ENCODE data around the gene HNRNPA3.
"Not testable (repeated sequence)": the region's sequence is repeated elsewhere in the genome, so short reads cannot be mapped to it uniquely, and the experiment has no call there.

HNRNPA3 gene

GRCh38 chr2:177211576-177212105 lies 953 bp upstream of the HNRNPA3 start:
- peak overlapping the region; percentile 62 for H3K4me3 ChIP-seq (ENCODE audit: low read length)
- TF ChIP-seq, protein P1, sequence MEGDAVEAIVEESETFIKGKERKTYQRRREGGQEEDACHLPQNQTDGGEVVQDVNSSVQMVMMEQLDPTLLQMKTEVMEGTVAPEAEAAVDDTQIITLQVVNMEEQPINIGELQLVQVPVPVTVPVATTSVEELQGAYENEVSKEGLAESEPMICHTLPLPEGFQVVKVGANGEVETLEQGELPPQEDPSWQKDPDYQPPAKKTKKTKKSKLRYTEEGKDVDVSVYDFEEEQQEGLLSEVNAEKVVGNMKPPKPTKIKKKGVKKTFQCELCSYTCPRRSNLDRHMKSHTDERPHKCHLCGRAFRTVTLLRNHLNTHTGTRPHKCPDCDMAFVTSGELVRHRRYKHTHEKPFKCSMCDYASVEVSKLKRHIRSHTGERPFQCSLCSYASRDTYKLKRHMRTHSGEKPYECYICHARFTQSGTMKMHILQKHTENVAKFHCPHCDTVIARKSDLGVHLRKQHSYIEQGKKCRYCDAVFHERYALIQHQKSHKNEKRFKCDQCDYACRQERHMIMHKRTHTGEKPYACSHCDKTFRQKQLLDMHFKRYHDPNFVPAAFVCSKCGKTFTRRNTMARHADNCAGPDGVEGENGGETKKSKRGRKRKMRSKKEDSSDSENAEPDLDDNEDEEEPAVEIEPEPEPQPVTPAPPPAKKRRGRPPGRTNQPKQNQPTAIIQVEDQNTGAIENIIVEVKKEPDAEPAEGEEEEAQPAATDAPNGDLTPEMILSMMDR (conservative IDR thresholded peaks at IDR 0.05; ENCODE audit: low read depth, low read length): no peak
- DNase-seq (ENCODE audit: low read depth): no peak

DNA sequence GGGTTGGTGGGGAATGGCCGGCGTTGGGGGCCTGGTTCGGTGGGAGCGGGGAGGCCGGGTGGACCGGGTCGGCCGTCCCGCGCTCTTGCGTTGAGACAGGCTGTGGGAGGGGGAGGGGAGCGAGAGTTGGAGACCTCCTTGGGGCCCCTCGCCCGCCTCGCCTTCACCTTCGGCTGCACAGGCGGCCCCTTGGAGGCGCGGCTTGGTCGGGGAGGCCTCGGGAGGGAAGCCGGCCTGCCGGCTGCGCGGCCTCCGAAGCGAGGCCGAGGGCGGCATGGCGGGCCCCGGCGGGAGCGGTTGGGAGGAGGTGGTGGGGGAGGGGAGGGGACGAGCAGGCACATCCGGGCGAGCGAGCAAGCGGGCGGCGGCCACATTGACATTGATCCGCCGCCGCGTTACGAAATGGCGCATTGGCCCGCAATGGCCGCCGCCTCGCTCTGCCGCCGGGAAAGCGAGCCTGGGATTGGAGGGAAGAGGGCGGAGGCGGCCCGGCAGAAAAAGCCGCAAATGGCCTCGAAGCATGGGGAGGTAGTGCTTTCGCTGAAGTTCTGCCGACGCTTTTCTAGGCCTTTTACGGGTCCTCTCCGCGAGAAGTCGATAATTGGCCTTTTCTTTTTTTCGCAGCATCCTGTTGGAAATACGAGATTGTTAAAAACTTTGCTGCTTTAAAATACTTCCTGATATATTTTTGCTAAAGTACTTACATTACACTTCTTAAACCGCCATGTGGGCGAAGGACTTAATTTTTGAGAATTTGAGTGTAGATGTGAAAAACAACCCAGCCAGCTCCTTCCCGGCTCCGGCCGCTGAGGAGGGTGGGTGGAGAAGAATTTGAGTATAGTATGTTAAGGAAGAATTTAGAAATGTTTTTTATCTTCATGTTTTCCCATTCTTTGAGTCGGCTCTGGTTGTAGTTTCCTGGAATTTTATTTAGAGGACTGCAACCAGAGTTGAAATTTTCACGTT lies 580 bp downstream of the HNRNPA3 start:
- TF ChIP-seq, protein P1 (conservative IDR thresholded peaks at IDR 0.05; ENCODE audit: low read depth, low read length): no peak
- peak overlapping the region; percentile 96 for H3K4me3 ChIP-seq (ENCODE audit: low read length)
- peak; percentile 60 for DNase-seq (ENCODE audit: low read depth)

DNA sequence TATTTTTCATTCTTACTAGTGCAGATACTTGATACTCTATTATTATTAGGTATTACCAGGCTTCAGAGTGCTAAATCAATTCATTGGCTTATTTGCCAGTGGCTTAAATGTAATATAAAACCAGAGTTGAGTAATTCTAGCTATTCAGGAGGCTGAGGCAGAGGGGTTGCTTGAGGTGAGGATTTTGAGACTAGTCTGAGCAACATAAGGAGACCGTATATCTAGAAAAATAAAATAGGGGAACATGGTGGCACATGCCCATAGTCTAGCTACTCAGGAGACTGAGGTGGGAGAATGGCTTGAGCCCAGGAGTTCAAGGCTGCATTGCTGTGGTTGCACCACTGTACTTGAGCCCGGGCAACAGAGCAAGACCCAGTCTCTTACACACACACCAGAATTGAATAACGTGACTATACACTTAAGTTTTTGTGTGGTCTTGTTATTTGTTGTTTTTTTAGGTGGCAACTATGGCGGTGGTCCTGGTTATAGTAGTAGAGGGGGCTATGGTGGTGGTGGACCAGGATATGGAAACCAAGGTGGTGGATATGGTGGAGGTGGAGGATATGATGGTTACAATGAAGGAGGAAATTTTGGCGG lies 4.8 kb downstream of the HNRNPA3 start:
- H3K4me3 ChIP-seq (ENCODE audit: low read length): no peak overlapping the region
- DNase-seq (ENCODE audit: low read depth): no peak
- TF ChIP-seq, protein P1 (conservative IDR thresholded peaks at IDR 0.05; ENCODE audit: low read depth, low read length): no peak

DNA sequence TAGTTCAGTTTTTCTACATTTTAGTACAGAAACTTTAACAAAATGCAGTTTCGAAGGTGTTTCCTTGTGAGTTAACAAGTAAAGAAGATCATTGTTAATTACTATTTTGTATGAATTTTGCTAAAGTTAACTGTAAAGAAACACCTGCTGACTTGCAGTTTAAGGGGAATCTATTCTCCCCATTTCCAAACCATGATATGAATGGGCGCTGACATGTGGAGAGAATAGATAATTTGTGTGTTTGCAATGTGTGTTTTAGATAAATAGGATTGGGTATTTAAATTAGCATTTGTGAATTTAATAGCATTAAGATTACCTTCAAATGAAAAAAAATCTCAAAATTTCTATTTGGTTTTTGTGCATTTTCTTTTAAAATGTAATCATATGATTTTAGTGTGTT lies 7.2 kb downstream of the HNRNPA3 start:
- DNase-seq (ENCODE audit: low read depth); H3K4me3 ChIP-seq (ENCODE audit: low read length): not testable (repeated sequence)

DNA sequence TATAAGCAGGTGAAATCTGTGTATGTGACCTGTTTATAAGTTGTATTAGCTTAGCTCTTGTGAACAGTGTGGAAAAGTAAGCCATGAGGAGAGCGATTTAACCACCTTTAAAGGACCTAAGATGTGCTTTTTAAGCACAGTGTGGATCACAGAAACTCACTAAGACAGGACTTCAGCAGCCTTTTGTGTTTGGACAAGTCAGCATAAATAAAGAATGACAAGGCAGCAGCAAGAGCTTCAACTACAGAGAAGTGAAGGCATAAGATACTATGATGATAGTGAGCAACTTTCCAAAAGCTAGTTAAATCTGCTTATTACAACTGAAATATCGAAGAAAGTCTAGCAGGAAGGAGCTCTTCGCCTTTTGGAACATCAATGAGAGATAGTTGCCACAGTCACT lies 8.9 kb downstream of the HNRNPA3 start:
- H3K4me3 ChIP-seq (ENCODE audit: low read length): no peak overlapping the region
- TF ChIP-seq, protein P1 (conservative IDR thresholded peaks at IDR 0.05; ENCODE audit: low read depth, low read length): no peak
- no peak for DNase-seq (ENCODE audit: low read depth)

- DNase-seq (ENCODE audit: low read depth): no peak
- TF ChIP-seq, protein P1 (conservative IDR thresholded peaks at IDR 0.05; ENCODE audit: low read depth, low read length): no peak
- H3K4me3 ChIP-seq (ENCODE audit: low read length): no peak overlapping the region
Observed at GRCh38 chr2:177221970-177222369, 9.4 kb downstream of the HNRNPA3 start.

DNA sequence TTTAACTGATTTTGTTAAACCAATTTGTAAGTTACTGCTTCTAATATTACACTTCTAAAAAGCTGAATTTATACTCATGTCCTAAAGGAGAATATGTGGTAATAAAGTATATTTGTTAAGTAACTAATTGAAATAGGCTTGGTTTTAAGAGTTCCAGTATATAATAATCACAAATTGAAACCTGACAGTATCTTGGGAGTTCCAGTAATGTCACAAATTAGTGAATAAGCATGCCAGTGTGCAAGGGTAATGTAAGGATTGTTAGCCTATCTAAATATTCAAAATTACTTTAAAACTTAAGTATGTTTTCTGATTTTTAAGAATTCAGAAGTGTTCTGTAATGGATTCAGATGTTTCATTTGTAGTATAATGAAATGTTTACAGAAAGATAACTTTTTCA lies 10.8 kb downstream of the HNRNPA3 start:
- not testable (repeated sequence) for H3K4me3 ChIP-seq (ENCODE audit: low read length)

GRCh38 chr2:177225965-177226360 lies 13.4 kb downstream of the HNRNPA3 start:
- DNase-seq (ENCODE audit: low read depth): no peak
- H3K4me3 ChIP-seq (ENCODE audit: low read length): no peak overlapping the region
- TF ChIP-seq, protein P1 (conservative IDR thresholded peaks at IDR 0.05; ENCODE audit: low read depth, low read length): no peak

More for the DNA sequence above, 10.8 kb downstream of the HNRNPA3 start:
- DNase-seq (ENCODE audit: low read depth): not testable (repeated sequence)
